Stomach (tissue), 4 donors: ENCODE measurements around the gene POM121L2.

ENCODE experiments used
- CTCF ChIP-seq, 7 experiments: fragments of 450-650 bp in 4 of 7; fragments of 200-600 bp in 3 of 7; sonication (generic) in 3 of 7; IDR thresholded peaks; one replicate each; pipeline ENCODE4 v1.5.1; 2016 to 2019; ENCODE audit warnings: antibody characterized with exemption in 7 of 7, control low read depth in 2 of 7, mild to moderate bottlenecking in 1 of 7
- EP300 ChIP-seq: sonication (generic); formaldehyde crosslinking; IDR thresholded peaks from one replicate; pipeline ENCODE4 v1.6.1; 2017; ENCODE audit warnings: antibody characterized with exemption

- TF ChIP-seq CTCF (IDR thresholded peaks at IDR 0.05) (no peak), EP300 (no peak)
Measured at GRCh38 chr6:27286141-27286540, 25.9 kb downstream of the POM121L2 start.
